PFSK-1 (cell line): ENCODE results near the gene ZBTB24.

Experiments
- FOXP2 ChIP-seq: optimal IDR thresholded peaks from 2 replicates; pipeline ENCODE3; 2011; ENCODE audit warnings: borderline replicate concordance, control low read depth, inconsistent platforms; ENCODE audit not compliant: insufficient read depth; ENCODE audit errors: extremely low read length, extremely low read depth
- POLR2AphosphoS5 ChIP-seq: IDR thresholded peaks from 2 replicates; pipeline ENCODE4 v1.6.1; 2012; ENCODE audit warnings: low read depth, mild to moderate bottlenecking, control low read depth, low read length, moderate library complexity
- SIN3A ChIP-seq: IDR thresholded peaks from 2 replicates; pipeline ENCODE4 v1.6.1; 2012; ENCODE audit warnings: mild to moderate bottlenecking, low read length, moderate library complexity, borderline replicate concordance; ENCODE audit not compliant: insufficient read depth
- TAF1 ChIP-seq: IDR thresholded peaks from 2 replicates; pipeline ENCODE4 v1.6.1; 2012; ENCODE audit warnings: low read length, control low read depth, borderline replicate concordance; ENCODE audit not compliant: insufficient read depth
- TF ChIP-seq, protein P1 (sequence below), 2 experiments: IDR thresholded peaks; 2 replicates each; pipeline versions ENCODE4 v1.6.1 to v1.8.0; 2011 to 2012; ENCODE audit warnings: low read depth in 2 of 2, low read length in 2 of 2, control low read depth in 1 of 2, inconsistent platforms in 1 of 2, mild to moderate bottlenecking in 1 of 2, moderate library complexity in 1 of 2; ENCODE audit not compliant: insufficient read depth in 1 of 2

ZBTB24 gene

DNA sequence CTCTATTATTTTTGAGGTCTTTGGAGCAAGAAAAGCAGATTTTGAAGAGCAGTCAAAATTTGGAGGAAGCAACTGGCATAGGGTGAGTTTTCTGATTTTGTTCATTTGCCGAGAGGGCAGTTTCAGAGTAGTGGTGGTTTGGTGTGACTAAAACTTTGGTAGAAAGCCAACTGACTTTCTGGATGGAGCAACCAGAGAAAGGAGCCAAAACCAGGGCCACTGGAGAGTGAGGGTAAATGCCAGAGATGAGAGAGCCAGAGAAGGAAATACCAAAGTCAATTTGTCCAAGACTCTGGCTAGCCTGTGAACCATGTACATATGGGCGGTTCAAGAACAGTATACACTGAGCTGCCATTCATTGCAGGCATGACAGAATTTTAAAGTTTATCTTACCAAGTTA lies 40.5 kb upstream of the ZBTB24 start:
- TF ChIP-seq, protein P1, sequence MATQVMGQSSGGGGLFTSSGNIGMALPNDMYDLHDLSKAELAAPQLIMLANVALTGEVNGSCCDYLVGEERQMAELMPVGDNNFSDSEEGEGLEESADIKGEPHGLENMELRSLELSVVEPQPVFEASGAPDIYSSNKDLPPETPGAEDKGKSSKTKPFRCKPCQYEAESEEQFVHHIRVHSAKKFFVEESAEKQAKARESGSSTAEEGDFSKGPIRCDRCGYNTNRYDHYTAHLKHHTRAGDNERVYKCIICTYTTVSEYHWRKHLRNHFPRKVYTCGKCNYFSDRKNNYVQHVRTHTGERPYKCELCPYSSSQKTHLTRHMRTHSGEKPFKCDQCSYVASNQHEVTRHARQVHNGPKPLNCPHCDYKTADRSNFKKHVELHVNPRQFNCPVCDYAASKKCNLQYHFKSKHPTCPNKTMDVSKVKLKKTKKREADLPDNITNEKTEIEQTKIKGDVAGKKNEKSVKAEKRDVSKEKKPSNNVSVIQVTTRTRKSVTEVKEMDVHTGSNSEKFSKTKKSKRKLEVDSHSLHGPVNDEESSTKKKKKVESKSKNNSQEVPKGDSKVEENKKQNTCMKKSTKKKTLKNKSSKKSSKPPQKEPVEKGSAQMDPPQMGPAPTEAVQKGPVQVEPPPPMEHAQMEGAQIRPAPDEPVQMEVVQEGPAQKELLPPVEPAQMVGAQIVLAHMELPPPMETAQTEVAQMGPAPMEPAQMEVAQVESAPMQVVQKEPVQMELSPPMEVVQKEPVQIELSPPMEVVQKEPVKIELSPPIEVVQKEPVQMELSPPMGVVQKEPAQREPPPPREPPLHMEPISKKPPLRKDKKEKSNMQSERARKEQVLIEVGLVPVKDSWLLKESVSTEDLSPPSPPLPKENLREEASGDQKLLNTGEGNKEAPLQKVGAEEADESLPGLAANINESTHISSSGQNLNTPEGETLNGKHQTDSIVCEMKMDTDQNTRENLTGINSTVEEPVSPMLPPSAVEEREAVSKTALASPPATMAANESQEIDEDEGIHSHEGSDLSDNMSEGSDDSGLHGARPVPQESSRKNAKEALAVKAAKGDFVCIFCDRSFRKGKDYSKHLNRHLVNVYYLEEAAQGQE (IDR thresholded peaks at IDR 0.05; ENCODE audit: insufficient read depth in 1 of 2, low read depth in 2 of 2, low read length in 2 of 2): no peak
- TF ChIP-seq POLR2AphosphoS5 (no peak), SIN3A (no peak), FOXP2 (no peak), TAF1 (no peak)

DNA sequence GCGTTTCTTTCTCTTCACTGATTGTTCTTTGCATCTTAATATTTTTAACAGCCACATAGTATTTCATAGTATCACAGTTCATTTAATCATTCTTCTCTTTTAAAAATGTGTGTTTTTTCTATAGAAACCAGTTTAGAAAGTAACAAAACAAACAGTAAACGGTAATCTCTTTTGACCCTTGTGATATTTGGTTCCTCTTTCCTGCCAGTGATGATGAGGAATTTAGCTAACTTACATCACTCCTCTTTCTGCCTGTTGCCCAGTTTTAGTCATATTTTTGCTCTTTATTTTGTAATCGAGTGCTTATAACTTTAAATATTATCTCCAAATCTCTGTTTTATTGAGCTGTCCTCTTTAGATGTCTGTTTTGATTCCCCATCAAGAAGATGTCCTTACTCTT lies 38.1 kb upstream of the ZBTB24 start:
- no peak for TF ChIP-seq POLR2AphosphoS5
- TF ChIP-seq TAF1: no peak
- no peak for TF ChIP-seq SIN3A
- TF ChIP-seq, protein P1 (IDR thresholded peaks at IDR 0.05; ENCODE audit: insufficient read depth in 1 of 2, low read depth in 2 of 2, low read length in 2 of 2): no peak
- no peak for TF ChIP-seq FOXP2

DNA sequence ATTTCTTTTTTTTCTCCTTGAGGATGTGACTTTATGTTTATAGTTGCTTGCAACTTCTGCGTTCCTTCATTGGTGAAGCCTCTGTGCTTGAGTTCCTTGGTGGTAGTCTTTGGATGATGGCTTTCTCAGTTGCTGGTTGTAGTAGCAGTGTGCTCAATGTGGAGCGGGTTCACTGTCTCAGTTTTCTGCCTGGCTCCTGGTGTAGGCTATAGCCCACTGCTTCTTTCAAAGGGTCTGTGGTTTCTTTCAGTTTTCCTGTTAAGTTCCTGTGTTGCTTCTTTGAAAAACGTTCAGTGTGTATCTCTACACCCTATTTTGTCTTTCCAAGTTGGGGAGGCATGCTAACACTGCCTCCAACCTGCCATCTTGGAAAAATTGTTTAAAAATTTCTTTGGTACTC lies 33.9 kb upstream of the ZBTB24 start:
- TF ChIP-seq FOXP2: no peak
- no peak for TF ChIP-seq TAF1
- TF ChIP-seq, protein P1 (IDR thresholded peaks at IDR 0.05; ENCODE audit: insufficient read depth in 1 of 2, low read depth in 2 of 2, low read length in 2 of 2): no peak
- no peak for TF ChIP-seq POLR2AphosphoS5
- no peak for TF ChIP-seq SIN3A

DNA sequence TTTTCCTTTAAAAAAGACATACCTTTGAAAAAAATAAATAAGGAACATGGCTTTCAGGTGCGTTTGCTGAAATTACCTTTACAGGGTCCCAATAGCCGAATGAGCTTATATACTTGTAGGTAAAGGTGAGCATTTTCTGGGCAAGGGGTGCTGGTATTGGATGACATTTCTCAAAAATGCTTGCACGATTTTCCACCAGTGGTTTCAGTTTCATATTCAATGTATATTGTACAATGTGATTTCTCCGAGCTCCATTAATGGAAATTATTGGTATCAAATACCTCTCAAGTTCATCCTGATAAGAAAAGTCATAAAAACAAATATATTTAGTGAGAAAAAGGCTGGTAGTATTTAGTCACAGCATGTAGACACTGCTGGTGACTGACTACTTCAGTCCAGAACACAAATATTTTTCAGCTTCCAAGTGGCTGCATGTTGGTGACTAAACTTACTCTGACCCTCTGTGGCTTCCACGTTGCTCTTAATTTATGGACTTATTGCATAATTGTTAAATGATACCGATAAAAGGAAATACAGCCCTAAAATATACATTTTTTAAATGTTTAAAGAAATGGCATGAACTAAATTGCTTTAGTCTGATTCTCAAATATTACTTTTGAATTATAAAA lies 32.9 kb upstream of the ZBTB24 start:
- TF ChIP-seq POLR2AphosphoS5 (no peak), SIN3A (no peak), FOXP2 (no peak), TAF1 (no peak)
- TF ChIP-seq, protein P1 (IDR thresholded peaks at IDR 0.05; ENCODE audit: insufficient read depth in 1 of 2, low read depth in 2 of 2, low read length in 2 of 2): no peak

DNA sequence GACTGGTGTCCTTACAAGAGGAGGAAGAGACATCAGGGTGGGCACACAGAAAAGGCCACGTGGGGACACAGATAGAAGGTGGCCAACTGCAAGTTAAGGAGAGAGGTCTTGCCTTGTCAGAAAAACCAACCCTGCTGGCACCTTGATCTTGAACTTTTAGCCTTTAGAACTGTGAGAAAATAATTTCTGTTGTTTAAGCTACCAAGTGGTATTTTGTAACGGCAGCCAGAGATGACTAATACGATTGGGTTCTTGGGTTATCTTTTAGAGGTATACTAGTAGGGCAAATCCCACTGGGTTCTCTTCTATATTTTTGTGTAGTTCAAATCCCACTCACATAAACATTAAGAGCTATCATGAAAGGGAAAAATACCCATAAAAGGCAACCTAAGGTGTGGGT lies 31.9 kb upstream of the ZBTB24 start:
- TF ChIP-seq TAF1 (no peak), FOXP2 (no peak), POLR2AphosphoS5 (no peak), SIN3A (no peak)
- TF ChIP-seq, protein P1 (IDR thresholded peaks at IDR 0.05; ENCODE audit: insufficient read depth in 1 of 2, low read depth in 2 of 2, low read length in 2 of 2): no peak
